ENCODE results near the gene DUS1L.

Gene DUS1L

DNA sequence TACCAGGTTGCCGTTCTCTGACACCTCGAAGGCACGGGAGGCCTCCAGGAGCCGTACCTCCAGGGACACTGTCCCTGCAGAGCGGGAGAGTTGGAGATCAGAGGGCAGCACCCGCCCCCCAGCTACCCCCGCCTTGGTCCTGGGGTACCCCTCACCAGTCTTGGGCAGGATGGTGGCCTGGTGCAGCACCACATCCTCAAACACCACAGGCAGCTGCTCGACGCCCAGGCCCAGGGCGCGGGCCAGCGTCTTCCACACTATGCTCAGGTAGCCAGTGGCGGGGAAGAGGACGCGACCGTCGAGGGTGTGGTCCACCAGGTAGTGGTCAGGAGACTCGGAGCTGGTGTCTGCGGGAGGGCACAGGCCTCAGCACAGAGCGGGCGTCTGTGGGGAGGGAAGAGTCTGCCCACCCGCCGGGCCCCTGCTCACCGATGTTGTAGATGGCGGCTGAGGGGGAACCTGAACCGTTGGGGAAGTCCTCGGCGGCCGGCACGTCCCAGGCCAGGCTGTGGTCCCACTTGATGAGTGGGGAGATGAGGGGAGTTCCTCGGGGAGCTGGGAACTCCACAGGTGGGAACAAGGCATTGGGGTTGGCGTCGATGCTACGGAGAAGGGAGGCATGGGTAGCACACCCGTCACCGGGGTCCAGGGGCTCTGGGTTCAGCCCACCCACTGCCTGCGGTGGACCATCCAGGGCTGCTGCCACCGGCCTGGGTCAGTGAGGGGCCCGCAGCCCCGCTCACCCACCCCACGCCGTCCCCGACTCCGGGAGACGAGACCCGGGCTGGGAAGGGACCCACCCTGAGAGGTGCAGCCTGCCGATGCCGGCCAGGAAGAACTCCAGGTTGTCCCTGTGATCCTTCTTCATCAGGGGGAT, 22.6 kb upstream of the DUS1L start:
- DNase-seq (ENCODE audit: low read depth, low spot score): no peak

DNA sequence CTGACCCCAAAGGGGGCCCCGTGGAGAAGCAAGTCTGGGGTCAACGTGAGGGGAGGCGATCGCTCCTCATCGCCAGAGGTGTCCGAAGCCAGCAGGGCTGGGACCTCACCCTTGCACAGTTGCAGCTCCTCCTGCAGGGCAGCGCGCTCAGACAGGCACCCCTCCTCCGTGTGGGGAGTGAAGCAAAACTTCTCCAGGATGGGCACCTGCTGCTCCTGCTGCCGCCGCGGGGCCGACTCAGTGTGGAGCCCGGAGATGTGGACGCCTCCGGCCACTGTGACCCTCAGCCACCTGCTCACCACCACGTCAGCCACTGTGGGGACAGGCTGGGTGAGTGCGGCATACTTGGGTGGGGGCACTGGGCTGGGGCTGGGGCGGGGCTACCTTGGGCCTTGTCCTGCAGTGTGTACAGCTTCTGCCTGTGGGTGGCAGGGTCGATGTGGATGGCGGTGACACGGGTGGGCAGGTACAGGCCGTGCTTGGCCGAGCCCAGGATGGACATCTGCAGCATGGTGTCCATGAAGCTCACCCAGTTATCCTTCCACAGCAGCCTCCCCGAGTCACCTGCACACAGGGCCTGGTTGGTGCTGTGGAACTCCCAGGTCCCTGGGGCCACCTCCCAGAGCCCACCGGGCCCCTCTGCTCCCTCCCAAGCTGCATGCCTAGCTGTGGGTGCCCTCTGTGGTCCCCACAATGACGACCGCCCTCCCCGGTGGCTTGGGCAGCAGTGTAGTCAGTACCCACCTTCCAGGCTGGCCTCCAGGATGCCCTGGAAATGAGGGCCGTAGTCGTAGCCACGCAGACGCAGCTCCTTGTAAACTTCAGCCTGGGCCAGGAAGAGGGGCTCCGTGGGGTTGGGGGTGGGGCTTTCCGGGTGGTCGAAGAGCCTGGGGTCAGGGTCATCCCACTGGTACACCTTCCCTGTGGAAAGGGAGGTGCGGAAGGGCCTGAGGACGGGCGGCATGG, 21.6 kb upstream of the DUS1L start:
- DNase-seq (ENCODE audit: low read depth, low spot score): no peak

DNA sequence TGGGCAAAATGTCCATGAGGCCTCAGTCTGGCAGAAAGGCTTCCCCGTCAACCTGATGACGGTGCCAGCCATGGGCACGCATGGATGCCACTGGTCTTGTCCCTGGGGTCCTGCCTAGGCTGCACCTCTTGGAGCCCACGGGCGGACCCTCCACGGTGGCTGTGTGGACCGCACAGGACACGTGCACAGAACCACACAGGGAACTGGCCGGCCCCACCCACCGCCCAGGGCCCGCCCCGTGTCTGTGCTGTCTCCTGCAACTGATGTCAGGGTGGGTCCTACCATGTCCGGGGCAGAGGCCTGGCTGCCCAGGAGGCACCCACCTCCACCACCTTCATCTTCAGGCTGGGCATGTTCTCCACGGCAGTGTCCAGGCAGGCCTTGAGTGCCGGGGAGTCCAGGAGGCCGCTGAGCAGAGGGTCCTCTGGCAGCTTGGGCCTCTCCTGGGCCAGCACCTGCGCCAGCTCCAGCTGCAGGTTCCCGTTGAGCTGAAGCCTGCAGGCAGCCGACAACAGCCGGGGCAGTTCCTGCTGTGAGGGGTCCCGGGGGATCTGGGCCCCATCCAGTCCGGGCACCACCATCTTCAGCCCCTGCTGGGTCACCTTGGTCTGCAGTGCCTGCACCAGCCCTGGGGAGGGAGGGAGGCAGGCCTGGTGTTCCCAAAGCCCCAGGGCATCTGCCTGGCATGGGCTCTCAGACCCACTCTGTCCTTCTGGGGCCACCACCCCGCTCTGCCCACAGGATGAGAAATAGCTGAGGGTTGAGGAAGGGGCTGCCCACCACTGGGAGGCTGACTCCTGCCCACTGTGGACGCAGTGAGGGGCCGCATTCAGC, 20.5 kb upstream of the DUS1L start:
- no peak for DNase-seq (ENCODE audit: low read depth, low spot score)

DNA sequence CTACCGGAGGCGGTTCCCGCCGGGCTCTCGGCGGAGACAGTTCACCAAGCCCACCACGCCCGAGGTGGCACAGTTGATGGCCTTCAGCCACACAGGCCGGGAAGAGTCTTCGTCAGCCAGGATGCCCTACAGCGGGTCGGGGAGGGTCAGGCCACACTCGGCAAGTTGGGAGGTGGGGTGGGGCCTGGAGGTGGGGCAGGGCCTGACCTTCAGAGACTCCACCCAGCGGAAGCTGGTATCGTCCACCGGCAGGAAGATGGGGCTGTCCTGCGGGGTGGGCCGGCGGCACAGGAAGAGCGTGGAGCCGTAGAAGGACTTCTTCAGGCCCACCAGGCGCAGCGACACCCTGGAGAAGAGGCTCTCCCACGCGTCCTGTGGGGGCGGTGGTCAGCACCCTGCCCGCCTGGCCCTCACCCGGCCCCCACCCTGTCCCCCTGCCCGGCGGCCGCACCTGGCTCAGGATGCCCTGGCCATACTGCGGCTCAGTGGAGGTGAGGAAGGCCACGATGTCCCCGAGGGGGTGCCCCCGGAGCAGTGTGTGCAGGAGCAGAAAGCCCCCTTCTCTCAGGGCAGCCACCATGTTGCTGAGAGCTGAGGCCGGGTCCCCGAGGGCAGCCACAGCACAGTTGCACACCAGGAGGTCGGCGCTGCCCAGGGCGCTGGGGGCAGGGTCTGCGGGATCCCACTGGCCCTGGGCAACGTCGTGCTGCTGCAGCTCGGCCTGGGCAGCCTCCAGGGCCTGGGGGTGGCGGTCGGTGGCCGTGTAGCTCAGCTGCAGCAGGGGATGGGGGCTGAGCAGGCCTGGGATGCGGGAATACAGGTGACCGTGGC, 19.6 kb upstream of the DUS1L start:
- no peak for DNase-seq (ENCODE audit: low read depth, low spot score)

DNA sequence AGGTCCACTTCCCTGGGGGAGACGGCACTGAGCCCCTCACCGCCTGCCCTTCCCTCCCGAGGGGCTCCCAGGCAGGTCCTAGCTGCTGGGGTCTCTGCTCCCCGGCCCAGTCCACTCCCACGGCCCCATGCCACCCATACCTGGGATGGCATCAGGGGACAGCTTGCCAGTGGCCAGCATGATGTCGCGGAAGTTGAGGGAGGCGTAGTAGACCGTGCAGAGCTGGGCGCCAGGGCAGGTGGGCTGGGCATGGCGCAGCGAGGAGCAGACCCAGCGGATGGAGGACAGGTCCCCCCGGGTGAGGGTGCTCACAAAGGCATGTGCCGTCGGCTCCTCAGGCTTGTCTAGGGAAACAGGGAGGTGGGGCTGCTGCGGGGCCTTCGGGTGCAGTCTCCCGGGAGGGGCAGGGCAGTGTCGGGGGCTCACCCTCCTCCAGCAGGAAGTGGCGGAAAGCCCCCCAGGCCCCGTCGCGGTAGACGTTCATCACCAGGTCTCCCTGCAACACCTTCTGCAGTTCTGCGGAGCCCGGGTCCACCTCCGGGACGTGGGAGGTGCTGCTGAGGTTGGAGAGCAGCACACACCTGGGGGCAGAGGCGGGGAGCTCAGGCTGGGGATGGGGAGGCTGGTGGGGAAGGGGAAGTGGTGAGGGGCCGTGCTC, 18.9 kb upstream of the DUS1L start:
- no peak for DNase-seq (ENCODE audit: low read depth, low spot score)

DNA sequence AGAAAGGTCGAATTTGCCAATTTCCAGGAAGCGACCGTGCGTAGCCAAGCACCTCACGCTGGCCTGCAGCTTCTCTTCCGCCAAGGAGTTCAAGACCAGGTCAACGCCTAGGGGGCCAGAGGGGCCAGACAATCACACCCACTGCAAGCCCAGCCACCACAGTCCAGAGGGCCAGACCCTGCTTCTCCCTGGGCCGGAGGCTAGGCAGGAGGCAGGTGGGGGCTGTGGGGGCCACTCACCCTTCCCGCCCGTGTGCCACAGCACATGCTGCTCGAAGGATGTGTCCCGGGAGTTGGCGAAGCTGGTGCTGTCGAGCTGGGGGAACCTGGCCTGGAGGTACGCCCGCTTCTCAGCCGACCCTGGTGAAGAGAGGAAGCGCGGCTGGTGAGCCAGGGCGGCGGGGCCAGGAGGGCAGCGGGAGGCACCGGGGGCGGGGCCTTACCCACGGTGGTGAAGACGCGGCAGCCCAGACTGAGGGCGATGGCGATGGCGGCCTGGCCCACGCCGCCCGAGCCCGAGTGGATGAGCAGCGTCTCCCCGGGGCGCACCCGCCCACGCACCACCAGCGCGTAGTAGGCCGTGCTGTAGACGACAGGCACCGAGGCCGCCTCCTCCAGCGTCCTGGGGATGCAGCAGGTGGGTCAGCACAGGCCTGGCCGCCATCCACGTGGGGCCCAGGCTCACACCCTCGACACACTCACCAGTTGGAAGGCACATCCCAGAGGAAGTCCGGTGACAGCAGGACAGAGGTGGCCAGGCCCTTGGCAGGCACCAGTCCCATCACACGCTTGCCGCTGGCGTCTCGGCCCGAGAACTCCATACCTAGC, 18.1 kb upstream of the DUS1L start:
- no peak for DNase-seq (ENCODE audit: low read depth, low spot score)

DNA sequence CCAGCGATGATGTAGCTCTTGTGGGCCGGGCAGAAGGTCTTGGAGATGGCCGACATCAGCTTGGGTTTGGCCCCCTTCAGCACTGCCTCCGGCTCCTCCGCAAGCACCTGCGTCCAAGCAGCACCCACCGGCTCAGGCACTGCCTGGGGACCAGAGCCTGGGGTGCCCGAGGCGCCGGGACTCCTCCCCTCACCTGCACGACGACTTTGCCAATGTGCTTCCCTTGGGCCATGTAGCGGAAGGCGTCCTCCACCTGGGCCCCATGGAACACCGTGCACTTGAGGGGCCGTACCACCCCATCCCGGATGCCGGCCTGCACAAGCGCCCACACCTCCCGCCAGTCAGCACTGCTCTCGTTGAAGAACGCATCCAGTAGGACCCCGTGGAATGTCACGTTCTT, 17.4 kb upstream of the DUS1L start:
- no peak for DNase-seq (ENCODE audit: low read depth, low spot score)

DNA sequence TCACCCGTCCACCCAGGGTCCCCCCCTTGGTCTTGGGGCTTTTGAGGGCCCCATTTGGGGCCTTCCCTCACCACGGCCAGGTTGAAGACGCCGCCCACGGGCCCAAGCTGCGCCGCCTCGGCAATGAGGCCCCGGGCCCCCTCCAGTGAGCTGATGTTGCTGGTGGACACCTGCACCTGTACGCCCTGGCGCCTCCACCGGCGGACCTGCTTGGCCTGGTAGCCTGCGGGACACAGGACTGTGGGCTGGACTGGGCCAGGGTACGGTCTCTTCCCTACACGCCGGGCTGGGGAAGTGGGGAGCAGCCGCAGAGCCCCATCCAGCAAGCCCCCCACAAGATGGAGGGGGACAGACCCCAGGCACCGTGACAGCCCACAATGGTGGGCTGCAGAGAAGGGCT, 16.9 kb upstream of the DUS1L start:
- no peak for DNase-seq (ENCODE audit: low read depth, low spot score)

DNA sequence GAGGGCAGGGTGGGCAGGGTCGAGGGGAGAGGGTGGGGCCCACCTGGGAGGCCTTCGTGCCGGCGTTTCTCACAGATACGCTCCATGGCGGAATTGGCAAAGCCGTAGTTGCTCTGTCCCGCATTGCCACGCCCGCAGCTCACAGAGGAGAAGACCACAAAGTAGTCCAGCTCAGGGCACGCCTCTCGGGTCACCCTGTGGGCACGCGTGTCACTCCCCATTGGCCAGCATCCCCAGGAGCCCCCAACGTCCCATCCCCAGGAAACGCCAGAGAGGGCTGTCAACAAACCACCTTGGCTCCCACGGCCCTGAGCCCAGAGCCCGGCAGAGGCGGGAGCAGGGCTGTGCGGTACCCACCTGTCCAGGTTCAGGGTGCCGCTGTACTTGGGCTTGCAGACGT, 16.4 kb upstream of the DUS1L start:
- DNase-seq (ENCODE audit: low read depth, low spot score): no peak

DNA sequence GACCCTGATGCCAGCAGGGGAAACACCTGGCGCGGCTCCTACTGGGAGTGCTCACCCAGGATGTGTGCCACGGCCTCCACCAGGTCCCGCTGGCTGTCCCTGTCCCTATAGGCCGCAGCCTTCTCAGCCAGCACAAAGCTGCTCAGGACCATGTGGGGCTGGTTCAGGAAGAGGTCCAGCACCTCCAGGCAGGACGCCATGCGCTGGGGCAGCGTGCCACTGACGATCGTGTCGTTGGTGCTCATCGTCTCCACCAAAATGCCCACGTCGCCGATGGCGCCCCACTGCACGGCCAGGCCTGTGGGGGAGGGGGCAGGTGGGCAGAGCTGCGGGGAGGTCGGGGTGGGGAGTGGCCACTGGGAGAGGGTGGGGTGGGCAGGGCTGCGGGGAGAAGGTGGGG, 15.9 kb upstream of the DUS1L start:
- no peak for DNase-seq (ENCODE audit: low read depth, low spot score)

DNA sequence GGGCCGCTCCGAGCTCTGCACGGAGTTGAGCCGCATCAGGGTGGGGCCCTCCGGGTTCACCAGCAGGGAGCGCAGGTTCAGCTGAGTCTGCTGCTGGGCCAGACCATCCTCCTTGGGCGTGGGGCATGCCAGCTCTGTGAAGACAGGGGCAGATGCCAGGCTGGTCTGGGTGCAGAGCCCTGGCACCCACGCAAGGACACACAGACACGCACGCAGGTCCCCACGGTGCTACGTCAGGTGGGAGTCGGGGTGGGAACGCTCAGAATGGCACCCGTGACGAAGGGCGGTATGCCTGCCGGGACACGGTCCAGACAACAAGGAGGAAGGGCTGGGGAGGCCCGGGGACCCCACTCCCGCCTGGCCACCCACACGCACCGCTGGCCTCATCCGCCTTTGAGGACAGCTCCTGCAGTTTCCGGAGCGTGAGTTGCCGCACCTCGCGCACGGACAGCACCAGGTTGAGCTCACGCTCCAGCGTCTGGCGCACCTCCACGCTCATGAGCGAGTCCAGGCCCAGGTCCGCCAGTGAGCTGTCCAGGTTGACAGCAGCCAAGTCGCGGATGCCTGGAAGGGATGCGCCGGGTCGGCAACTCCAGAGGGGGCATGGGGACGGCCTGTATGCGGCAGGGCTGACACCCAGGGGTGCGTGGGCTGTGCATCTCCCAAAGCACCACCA, 15.3 kb upstream of the DUS1L start:
- no peak for DNase-seq (ENCODE audit: low read depth, low spot score)

DNA sequence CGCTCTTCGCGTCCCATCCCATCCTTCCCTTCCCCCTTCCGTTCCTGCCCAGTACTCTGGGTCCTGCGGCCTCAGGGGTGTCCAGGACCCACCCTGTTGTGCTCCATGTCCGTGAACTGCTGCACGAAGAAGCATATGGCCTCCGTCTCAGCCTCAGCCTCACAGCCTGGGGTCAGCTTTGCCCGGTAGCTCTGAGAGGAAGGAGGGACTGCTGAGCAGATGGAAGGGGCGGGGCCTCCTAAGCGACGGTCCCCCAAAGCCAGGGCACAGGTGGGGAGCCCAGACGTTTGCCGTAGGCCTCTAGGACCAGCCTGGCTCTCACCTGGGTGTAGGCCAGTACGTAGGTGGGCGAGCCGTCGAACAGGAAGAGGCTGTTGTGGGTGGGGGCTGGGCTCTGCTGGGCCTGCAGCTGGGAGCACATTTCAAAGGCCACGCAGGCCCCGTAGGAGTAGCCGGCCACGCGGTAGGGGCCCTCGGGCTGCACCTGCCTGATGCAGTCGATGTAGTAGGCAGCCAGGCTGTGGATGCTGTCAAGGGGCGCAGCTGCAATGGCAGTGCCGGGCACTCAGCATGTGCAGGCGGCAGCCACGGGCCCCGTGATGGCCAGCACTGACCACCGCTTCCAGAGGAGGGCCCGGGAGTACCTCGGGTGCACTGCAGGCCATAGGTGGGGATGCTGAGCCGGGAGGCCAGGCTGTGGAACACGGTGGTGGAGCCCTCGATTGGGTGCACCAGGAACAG, 14.6 kb upstream of the DUS1L start:
- DNase-seq (ENCODE audit: low read depth, low spot score): no peak

DNA sequence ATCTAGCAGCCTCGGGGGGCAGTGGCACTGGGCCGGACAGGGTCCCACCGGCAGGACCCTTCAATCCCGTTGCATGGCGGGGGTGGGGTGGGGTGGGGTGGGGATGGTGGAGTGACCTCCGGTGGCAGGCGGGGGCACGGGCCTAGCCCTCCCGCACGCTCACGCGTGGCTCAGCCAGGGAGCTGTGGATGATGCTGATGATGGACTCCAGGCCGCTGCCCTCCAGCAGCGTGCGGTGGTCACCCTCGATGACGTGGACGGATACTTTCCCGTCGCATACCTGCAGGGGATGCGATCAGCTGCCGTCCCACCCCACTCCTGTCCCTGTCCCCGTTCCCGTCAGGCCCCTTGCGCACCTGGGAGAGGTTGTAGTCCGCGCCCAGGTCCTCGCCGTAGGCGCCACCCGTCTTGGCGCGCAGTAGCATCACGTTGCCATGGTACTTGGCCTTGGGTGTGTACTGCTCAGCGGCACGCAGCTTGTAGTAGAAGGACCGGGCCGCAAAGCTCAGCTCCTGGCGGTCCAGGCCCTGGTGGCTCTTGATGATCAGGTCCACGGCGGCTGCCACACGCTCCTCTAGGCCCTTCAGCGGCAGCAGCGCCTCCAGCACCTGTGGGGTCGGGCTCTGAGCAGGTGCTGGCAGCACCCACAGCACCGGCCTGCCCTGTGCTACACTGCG, 13.5 kb upstream of the DUS1L start:
- DNase-seq (ENCODE audit: low read depth, low spot score): no peak

DNA sequence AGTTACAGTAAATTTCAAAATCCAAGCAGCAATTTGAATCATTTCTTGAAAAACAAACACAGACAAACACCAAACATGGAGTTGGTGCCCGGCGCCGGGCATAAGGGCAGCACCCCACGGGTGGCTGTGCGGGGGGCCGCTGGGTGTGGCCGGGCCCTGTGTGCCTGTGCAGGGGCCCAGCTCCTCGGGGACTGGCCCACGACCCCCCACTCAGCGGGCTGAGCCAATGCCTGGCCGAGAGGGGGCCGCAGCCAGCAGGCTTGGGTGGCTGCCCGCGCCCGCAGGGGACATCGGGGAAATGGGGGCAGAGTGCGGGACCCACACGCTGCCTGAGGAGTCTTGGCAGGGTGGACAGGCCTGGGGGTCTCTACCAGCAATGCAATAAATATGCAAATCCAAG, 12.8 kb upstream of the DUS1L start:
- DNase-seq (ENCODE audit: low read depth, low spot score): no peak

DNA sequence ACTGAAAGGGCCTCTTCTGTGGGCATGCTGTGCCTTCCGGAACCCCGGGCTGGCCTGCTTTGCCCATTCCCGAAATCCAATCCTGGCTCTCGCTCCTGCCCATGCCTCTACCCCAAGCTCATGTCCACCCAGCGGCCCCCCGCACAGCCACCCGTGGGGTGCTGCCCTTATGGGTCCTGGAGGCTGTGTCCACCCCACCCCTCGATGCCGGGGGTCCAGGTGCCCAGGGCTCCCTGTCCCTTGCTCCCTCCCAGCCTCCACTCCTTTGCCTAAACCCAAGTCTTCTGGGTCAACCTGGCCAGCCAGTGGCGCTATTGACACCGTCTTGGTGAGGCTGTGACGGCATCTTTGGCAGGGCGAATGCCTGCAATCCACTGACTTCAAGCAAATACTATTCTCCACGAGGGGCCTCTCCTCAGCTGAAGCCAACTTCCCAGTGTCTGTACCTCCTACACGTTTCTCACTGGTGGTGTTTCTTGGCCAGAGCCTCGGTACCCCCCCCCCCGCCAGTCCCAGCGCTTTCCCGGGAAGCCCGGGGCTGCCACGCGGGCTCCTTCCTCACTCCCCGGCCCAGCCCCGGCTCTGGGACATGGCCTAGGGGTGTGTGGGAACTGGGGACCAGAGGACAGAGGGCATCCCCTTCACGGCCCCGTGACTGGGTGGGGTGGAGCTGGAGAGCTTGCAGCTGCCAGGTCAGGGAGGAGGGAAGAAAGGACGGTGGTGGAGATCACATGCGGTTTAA, 12.2 kb upstream of the DUS1L start:
- DNase-seq (ENCODE audit: low read depth, low spot score): no peak

DNA sequence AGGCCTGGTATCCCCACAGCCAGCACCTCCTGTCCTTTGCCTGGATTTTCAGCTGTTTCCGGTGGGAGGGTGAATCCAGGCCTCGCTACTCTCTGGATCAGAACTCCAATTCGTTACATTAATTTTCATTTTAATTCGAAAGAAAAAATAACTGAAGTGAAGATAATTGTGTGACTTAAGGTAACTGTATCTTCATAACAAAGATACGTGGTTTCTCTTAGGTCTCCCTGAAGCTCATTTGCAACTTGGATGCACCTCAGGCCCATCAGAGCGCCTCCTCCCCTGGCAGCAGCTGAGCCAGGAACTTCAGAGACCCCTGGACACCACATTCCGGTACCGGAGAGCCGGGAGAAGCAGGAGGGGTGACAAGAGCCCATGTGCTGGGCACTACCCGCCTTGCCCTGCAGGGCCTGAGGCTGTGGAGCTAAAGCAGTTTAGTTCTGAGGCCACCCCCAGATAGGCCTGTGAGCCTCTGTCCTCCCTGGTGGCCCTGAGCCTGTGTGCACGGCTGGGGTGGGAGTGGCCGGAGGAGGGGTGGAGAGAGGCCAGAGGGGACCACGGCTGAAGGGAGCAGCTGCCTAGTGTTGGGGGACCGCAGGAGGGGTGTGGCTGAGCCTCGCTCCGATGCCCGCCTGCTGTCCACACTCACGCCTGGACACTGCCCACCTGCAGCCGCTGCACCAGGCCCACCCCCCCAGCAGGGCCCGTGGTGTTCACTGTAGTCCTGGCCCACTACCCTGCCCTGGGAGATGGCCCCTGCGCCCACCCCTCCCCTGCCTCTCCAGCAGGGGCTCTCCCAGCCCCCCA, 11.4 kb upstream of the DUS1L start:
- no peak for DNase-seq (ENCODE audit: low read depth, low spot score)

Data from smooth muscle cell of the brain vasculature (primary cell).